GM13976 (cell line): ENCODE results near the gene SLC6A12.

Experiments
- DNase-seq: peaks from one replicate; pipeline ENCODE4 v3.0.0; 2012; ENCODE audit warnings: low spot score
- CTCF ChIP-seq: IDR thresholded peaks from 2 replicates; pipeline ENCODE4 v1.5.1; 2012; ENCODE audit warnings: borderline replicate concordance, mild to moderate bottlenecking; ENCODE audit not compliant: insufficient read depth; ENCODE audit errors: extremely low read depth, missing control alignments, control extremely low read depth
- in situ Hi-C: fragments of 300-500 bp; cut with MboI; formaldehyde crosslinking; loops from one replicate; pipeline ENCODE4 v1.12.0; 2022; ENCODE audit warnings: low sequenced_read_pairs, mixed read lengths, inconsistent platforms; ENCODE audit not compliant: unreplicated experiment

Gene SLC6A12

GRCh38 chr12:182381-182892, 31.5 kb downstream of the SLC6A12 start:
- no peak for TF ChIP-seq CTCF
- no peak for DNase-seq
- in situ Hi-C loops, result no loop called here

GRCh38 chr12:181921-182320, 32.0 kb downstream of the SLC6A12 start:
- DNase-seq, result no peak
- TF ChIP-seq CTCF, result no peak
- in situ Hi-C loops, result no loop called here

GRCh38 chr12:180445-180844, 33.5 kb downstream of the SLC6A12 start:
- peak; percentile 87 for DNase-seq
- TF ChIP-seq CTCF, result no peak
- in situ Hi-C loops, result no loop called here

GRCh38 chr12:179885-180284, 34.1 kb downstream of the SLC6A12 start:
- no peak for DNase-seq
- in situ Hi-C loops, result no loop called here
- no peak for TF ChIP-seq CTCF

GRCh38 chr12:179131-179884, 34.6 kb downstream of the SLC6A12 start:
- in situ Hi-C loops, result no loop called here
- no peak for DNase-seq
- TF ChIP-seq CTCF, result no peak

GRCh38 chr12:178829-179109, 35.2 kb downstream of the SLC6A12 start:
- DNase-seq, result no peak
- in situ Hi-C loops, result no loop called here
- TF ChIP-seq CTCF, result no peak
